HG02610 (cell line): ENCODE measurements around the gene EHHADH.

Source experiments
- ATAC-seq: cut with Tn5 transposase; IDR thresholded peaks from one replicate; pipeline ENCODE4 v1.9.1; 2021; ENCODE audit warnings: mild to moderate bottlenecking, moderate library complexity; ENCODE audit not compliant: unreplicated experiment

The EHHADH gene

DNA sequence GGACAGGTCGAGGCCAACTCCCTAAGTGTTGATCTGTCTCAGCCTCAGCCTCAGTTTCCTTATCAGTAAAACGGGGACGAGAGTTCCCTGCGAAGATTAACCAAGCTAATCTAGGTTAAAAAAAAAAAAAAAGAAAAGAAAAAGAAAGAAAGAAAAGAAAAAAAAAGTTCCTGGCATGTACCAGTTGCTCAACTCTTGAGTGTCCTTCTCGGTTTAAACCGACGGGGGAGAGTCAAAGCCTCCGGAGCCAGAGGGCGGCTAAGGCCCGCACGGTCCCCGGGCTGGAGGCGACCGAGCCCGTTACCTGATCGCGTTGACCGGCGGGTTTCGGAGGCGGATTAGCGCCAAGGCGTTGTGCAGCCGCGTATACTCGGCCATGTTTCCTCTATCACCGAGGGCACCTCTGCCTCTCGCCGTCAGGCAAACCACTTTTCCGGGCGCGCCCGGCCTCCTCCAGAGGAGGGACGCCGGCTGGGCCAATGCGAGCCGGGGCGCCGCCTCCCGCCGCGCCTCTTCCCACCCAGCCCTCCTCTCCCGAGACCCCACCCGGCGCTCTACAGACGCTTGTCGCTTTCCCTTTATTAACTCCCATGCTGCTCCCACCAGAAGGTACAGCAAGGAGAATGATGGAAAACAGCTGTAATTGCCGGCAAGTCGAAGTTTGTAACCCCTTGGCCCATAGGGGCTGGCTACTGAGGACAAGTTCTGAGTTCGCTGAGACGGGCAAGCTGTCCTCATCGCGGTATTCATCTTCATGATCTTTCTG is at the start of gene EHHADH:
Gene EHHADH, minus strand, starts transcription at position 405 of the 766 bp plus-strand sequence. Its CDS starts 27 bp downstream, at position 378.
- ATAC-seq: no peak

DNA sequence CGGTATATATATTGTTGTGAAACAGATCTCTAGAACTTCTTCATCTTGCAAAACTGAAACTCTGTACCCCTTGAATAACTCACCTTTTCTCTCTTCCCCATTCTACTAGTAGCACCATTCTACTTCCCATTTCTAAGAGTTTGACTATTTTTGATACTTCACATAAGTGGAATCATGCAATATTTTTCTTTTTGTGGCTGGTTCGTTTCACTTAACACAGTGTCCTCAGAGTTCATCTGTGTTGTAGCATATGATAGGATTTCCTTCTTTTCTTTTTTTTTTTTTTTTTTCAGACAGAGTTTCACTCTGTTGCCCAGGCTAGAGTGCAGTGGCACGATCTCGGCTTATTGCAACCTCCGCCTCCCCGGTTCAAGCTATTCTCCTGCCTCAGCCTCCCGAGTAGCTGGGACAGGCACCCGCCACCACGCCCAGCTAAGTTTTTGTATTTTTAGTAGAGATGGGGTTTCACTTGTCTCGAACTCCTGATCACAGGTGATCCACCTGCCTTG is 46.1 kb upstream of the EHHADH start:
- ATAC-seq: peak; percentile 55

DNA sequence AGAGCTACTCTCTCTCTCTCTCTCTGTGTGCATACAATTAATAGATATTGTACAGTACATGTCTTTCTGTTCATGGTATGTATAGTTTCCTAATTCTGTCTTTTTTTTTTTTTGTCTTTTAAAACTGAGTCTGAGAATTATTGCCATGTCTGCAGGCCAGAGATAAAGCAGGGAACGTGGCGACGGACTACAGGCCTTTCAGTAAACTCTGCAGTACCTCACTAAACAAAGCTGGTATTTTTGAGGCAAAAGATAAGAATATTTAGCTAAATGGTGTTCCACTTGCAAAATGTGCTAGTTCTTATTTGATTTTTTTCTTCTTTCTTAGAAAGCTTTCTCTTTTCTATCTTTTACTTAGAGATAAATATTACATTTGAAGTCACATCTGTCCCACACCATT is 44.0 kb upstream of the EHHADH start:
- ATAC-seq: no peak

GRCh38 chr3:185292238-185292637 is 38.4 kb upstream of the EHHADH start:
- ATAC-seq: no peak

DNA sequence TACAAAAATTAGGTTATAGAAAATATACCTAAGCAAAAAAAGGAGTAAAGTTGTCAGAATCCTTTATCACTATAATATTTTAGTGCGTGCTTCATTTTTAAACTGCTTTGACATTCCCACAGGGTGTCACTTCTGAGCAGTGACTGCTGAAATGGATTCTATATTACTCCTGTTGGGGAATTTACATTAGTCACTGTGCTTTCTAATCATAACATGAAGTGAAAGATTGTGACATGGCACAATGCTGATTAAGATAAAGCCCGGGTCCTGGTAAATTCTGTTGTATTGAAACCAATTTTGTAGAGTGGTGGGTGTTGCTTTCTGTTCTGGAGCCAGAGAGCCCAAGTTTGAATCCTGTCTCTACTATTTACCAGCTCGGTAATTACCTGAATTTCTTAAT is 36.4 kb upstream of the EHHADH start:
- peak; percentile 71 for ATAC-seq

- no peak for ATAC-seq
Observed at GRCh38 chr3:185283374-185283935, 29.6 kb upstream of the EHHADH start.

GRCh38 chr3:185282696-185283373 is 29.0 kb upstream of the EHHADH start:
- peak; percentile 99 for ATAC-seq

DNA sequence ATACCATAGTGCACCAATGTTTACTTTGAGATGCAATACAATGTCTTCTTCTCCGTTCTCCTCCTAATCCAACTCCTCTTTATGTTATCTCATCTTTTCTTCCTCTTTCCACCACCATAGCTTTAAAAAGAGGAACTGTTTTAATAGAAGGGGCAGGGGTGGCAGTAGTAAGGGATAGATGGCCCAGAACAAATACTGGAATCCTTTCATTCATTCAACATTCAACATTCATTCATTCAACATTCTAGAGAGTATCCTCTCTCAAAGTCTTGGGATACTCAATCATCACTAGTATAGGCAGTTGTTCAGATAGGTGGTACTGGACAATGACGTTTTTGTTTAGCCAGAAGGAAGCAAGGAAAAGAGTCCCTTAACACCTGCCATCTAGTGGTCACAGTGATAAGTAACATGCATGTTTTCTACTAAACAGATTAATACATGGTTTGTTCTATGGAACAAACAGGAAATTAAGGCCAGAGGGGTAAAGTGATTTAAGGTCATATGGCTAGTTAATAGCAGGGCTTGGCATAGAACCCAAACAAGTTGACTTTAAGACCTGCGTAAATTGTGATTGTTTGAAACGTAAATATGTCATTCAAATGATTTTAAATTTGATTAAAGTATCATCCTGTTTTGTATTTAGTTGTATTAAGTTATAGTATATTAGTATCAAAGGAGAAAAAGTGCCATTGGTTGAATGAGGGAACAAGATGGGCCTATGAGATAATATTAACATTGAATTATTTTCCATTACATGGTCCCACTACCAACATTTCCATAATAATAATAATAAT is 26.9 kb upstream of the EHHADH start:
- no peak for ATAC-seq

GRCh38 chr3:185279587-185280138 is 25.8 kb upstream of the EHHADH start:
- no peak for ATAC-seq

GRCh38 chr3:185276415-185276814 is 22.6 kb upstream of the EHHADH start:
- ATAC-seq: no peak

GRCh38 chr3:185272033-185272432 is 18.2 kb upstream of the EHHADH start:
- ATAC-seq: no peak

GRCh38 chr3:185270956-185271332 is 17.1 kb upstream of the EHHADH start:
- no peak for ATAC-seq

DNA sequence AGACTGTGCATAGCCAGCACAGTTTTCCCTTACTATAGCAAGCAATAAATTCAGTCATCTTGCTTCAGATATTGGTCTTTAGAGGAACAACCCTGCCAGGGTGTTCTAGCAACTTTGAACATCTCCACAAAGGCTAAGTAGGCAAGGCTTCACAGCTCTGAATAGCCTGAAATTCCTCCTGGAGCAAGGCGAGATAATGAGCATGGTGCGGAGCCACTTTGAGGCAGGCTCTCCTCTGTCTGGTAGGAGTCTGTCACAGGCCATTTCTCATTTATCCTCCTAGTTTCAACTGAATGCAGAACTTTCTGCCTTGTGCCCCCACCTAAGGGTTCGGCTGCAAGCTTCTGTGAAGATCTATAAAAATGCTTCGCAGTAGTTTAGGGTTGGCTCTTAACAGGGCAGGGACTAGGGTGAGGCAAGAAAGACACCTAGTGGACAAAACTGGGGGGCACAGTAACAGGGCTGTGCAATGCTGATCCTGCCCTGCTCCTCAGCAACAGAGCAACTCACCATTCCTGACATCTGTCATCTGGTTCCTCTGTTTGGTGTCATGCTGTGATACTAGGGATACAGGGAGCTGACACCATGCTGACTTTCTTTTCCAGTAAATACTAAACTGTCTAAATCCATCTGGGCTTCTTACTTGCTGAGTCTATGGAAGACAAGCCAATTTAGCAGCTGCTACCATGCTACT is 16.6 kb upstream of the EHHADH start:
- ATAC-seq: no peak

- no peak for ATAC-seq
Observed at GRCh38 chr3:185268194-185268962, 14.5 kb upstream of the EHHADH start.

DNA sequence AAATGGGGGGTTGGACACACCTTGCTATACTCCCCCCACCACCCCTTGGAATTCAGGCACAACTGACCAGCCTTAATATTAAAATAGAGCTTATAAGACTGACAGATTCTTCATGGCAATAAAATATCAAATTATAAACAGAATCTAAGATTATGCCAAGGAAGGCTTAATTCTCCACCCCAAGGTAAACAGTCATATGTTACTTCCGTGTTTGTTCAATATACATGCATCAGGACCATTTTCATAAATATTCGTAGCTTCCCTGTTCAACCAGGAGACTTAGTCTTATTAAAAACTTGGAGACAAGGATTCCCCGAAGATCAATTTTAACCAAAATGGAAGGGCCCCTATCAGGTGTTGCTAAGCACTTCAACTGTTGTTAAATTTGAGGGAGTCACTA is 13.3 kb upstream of the EHHADH start:
- ATAC-seq: no peak

DNA sequence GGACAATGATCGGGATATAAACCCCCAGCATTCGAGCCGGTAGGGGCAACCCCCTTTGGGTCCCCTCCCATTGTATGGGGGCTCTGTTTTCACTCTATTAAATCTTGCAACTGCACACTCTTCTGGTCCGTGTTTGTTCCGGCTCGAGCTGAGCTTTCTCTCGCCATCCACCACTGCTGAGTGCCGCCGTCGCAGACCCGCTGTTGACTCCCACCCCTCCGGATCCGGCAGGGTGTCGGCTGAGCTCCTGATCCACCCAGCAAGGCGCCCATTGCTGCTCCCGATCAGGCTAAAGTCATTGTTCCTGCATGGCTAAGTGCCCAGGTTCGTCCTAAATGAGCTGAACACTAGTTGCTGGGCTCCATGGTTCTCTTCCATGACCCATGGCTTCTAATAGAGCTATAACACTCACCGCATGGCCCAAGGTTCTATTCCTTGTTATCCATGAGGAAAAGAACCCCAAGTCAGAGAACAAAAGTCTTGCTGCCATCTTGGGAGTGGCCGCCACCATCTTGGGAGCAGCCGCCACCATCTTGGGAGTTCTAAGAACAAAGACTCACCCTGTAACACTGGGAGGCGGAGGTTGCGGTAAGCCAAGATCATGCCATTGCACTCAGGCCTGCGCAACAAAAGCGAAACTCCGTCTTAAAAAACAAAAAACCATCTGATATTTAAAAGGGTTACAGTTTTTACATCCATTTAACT is 11.2 kb upstream of the EHHADH start:
- ATAC-seq: no peak

DNA sequence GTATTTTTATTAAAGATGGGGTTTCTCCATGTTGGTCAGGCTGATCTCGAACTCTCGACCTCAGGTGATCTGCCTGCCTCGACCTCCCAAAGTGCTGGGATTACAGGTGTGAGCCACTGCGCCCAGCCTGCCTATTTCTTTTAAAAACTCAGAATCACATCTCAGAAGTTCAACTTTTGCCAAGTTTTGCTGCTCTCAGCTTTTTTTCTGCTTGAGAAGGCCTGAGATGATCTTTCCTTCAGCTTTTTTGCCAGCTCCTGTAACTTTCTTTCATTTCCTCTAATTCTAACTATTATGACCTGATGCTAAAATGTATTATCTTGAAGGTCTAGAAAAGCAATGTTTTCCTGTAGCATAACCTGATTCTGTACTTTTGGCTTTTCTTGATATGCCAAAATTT is 9.6 kb upstream of the EHHADH start:
- ATAC-seq: no peak

DNA sequence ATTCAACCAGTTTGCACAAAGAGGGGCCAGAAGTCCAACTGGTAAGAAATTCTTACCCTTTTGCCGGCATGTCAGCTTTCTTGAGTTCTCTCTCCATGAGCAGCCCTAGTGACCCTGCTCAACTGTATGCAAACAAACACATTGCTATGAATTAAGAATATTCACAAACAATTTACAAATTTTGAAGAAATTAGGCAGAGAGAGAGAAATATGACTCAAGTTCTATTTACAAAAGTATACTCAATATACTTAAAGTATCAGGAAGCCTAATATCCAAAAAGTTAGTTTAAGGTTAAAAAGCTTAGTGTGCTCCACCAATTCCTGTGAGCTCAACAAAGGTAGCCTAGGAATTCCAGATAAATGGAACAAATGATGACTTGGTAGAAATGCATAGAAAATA is 3.5 kb upstream of the EHHADH start:
- no peak for ATAC-seq

DNA sequence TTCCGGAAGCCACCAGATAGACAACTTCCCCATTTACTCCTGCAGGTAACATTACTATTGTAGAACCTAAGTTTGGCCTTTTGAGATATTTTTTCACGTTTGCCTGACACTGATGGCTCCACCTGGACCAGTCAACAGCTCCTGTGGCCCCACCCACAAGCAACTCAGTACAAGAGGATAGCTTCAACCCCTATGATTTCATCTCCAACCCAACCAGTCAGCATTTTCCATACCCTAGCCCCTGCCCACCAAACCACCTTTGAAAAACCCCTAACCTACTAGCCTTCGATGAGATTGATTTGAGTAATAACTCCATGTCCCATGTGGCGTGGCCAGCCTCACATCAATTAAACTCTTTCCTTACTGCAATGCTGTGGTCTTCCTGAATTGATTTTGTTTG is 950 bp upstream of the EHHADH start:
- no peak for ATAC-seq
